Limb (tissue), 2 donors: ENCODE results near the gene NXPE1.
A peak's percentile ranks its signal among the peaks of the same experiment; 100 is the strongest.
"Not testable (repeated sequence)": the region's sequence is repeated elsewhere in the genome, so short reads cannot be mapped to it uniquely, and the experiment has no call there.

Source experiments
- DNase-seq, 2 donors: peaks; one replicate each; pipeline ENCODE4 v3.0.0-alpha.2; 2016; ENCODE audit errors: extremely low spot score in 2 of 2

The NXPE1 gene

GRCh38 chr11:114559425-114560310, at the start of gene NXPE1:
Gene NXPE1 (minus strand): TSS chr11:114559881. CDS start chr11:114551201, 8,680 bp downstream.
- DNase-seq = no peak

GRCh38 chr11:114609429-114609828, 49.7 kb upstream of the NXPE1 start:
- no peak for DNase-seq

GRCh38 chr11:114608605-114609004, 48.9 kb upstream of the NXPE1 start:
- not testable (repeated sequence) for DNase-seq

GRCh38 chr11:114607753-114608459, 48.2 kb upstream of the NXPE1 start:
- DNase-seq = no peak

- DNase-seq = not testable (repeated sequence)
Measured at GRCh38 chr11:114606802-114607075, 47.1 kb upstream of the NXPE1 start.

- no peak for DNase-seq
Measured at GRCh38 chr11:114606003-114606801, 46.5 kb upstream of the NXPE1 start.

- no peak for DNase-seq
Measured at GRCh38 chr11:114605370-114605769, 45.7 kb upstream of the NXPE1 start.

GRCh38 chr11:114604886-114605285, 45.2 kb upstream of the NXPE1 start:
- no peak for DNase-seq

GRCh38 chr11:114604179-114604813, 44.6 kb upstream of the NXPE1 start:
- no peak for DNase-seq

GRCh38 chr11:114603151-114603550, 43.5 kb upstream of the NXPE1 start:
- DNase-seq = not testable (repeated sequence)

- no peak for DNase-seq
Measured at GRCh38 chr11:114598461-114598860, 38.8 kb upstream of the NXPE1 start.

GRCh38 chr11:114596175-114596919, 36.7 kb upstream of the NXPE1 start:
- no peak for DNase-seq

- DNase-seq = no peak
Measured at GRCh38 chr11:114595571-114595970, 35.9 kb upstream of the NXPE1 start, which contains the start of gene NXPE4. Gene NXPE4 (minus strand): TSS chr11:114595786. CDS start chr11:114594759, 1,027 bp downstream.

GRCh38 chr11:114594703-114595102, 35.0 kb upstream of the NXPE1 start:
- no peak for DNase-seq

GRCh38 chr11:114587398-114587953, 27.8 kb upstream of the NXPE1 start:
- DNase-seq = no peak

- DNase-seq = no peak
Measured at GRCh38 chr11:114586797-114587196, 27.1 kb upstream of the NXPE1 start.

GRCh38 chr11:114571712-114572111, 12.0 kb upstream of the NXPE1 start:
- no peak for DNase-seq

GRCh38 chr11:114569801-114570200, 10.1 kb upstream of the NXPE1 start:
- DNase-seq = no peak

- no peak for DNase-seq
Measured at GRCh38 chr11:114566276-114566675, 6.6 kb upstream of the NXPE1 start.

GRCh38 chr11:114564831-114565230, 5.2 kb upstream of the NXPE1 start:
- DNase-seq = peak in 1 of 2 donors; percentile 42
